Stimulated activated CD8-positive, alpha-beta memory T cell treated with anti-CD3 and anti-CD28 coated beads, Interleukin-7, amount 100 ng/mL, for 1 hour (primary cell): ENCODE results near the gene EDARADD.
"Not testable (repeated sequence)": the region's sequence is repeated elsewhere in the genome, so short reads cannot be mapped to it uniquely, and the experiment has no call there.

Source experiments
- DNase-seq, 2 donors: peaks; one replicate each; pipeline ENCODE4 v3.0.0-alpha.2; 2020; ENCODE audit warnings: low read depth in 2 of 2

The EDARADD gene

GRCh38 chr1:236393681-236394481 is at the start of gene EDARADD:
Gene EDARADD (plus strand): TSS chr1:236394286. CDS start chr1:236394445, 159 bp downstream.
- DNase-seq, result no peak

DNA sequence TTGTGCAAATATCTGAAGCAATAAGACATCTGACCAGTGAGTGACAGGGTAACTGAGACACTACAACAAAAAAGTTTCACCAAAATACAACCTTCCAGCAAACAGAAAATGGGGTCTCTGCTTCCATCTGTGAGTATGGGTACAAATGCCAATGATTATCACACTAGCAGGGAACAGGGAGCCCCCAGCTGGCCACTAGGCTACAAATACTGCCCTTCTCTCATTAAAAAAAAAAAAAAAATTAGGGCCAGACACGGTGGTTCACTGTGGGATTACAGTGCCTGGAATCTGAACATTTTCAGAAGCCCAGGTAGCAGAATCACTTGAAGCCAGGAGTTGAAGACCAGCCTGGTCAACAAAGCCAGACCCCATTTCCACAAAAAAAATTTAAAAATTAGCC is 48.4 kb upstream of the EDARADD start:
- DNase-seq, result no peak

DNA sequence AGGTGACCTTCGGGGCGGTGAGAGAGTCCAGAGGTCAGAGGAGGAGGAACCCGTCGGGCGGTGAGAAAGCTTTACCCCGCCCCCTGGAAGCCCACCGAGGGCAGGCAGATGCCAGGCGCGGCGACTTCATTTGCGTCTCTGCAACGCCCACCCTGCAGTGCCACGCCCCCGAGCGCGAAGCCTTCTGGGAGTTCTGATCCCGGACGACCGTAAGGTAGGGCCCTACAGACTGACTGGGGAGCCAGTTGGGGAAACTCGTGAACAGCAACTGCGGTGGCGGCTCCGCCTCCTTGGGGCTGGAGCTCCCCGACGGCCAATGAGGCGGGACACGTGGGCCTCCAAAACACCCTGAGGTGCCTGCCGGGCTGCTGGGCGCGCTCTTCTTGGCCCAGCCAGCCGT is 46.0 kb upstream of the EDARADD start:
- no peak for DNase-seq

- no peak for DNase-seq
These were observed 43.8 kb upstream of the EDARADD start for GRCh38 chr1:236350308-236350707.

DNA sequence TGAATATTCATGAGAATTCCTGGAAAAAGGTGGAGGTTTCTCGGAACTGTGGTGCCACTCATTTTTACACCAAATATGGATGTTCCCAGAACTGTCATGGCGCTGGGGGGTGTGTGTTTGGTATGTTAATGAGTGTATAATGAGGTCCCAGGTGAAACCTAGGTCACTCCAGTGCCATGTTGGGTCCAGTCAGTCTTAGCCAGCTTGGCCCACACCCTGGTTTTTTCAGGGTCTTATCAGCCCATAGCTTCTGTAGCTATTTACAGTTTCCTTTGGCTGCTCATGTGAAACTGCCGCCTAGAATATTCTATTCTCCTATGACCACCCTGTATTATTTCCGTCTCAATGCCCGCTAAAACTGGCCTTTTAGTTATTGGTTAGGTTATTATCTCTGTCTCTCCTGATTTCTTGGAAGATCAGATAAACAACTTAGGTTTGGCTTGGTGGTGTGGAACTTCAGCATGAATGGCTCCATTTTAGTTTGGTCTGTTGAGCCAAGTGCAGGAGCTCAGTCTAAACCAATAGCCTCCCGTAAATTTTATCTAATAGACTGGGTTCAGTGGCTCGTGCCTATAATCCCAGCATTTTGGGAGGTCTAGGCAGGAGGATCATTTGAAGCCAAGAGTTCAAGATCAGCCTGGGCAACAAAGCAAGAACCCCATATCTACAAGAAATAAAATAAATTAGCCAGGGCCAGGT is 42.1 kb upstream of the EDARADD start:
- no peak for DNase-seq

DNA sequence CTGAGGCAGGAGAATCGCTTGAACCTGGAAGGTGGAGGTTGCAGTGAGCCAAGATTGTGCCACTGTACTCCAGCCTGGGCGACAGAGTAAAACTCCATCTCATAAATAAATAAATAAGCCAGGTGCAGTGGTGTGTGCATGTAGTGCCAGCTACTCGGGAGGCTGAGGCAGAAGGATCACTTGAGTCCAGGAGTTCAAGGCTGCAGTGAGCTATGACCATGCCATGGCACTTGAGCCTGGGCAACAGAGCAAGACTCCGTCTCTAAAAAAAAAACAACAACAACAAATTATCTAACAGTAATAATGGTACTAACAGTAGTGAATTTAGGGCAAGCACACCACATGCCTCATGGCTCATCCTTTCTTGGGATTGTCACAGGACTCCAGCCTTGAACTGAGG is 41.3 kb upstream of the EDARADD start:
- not testable (repeated sequence) for DNase-seq

- DNase-seq, result no peak
These were observed 40.3 kb upstream of the EDARADD start for GRCh38 chr1:236353813-236354212.

DNA sequence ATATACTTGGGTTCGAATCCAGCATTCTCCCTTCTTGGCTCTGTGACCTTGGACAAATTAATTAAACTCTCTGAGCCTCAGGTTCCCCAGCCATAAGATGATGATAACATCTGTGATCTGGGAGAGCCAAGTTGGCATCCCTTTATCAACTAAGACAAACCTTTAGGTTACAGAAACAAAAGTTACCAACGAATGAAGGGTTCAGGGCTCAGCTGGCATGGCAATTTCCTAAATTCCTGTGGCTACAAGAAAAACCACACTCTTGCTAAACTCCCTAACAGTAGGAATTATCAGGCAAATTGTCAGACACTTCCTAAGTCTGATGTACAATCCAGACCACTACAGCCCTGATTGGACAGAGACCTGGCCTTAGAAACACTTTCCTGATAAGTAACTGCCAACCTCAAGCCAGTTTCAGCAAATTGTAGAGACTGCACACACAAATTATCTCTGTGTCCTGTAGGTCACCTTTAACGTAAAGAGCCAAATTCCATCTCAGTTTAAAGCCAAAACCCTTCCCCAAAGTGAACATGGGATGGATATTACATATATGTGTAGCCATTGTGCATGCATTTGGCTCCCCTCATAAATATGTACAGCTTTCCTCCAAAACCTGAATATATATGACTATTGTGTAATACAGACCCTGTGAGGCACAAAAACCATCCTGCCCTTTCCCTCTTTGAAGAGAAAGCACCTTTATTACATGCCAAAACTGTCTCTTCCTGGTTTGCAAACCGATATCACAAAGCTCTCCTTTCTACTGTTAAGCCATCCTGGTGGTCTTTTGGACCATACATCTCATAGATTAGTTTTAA is 39.5 kb upstream of the EDARADD start:
- DNase-seq, result no peak

DNA sequence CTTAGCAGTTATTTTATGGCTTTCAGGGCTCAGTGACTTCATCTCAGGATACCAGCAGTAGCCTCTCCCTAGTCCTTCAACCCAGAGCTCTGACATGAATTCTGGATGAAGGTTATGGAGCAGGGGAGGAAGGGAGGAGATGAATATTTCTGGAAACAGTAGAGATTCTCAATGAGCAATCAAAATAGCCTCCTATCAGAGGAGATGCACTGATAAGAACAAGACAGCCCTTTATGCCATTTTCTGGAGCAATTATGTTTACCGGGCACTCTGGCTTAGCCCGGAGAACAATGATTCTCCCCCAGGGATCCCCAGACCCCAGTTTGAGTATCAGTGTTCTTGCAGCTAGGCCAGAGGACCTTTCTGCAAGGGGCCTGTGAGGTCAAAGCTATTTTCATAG is 37.9 kb upstream of the EDARADD start:
- no peak for DNase-seq

DNA sequence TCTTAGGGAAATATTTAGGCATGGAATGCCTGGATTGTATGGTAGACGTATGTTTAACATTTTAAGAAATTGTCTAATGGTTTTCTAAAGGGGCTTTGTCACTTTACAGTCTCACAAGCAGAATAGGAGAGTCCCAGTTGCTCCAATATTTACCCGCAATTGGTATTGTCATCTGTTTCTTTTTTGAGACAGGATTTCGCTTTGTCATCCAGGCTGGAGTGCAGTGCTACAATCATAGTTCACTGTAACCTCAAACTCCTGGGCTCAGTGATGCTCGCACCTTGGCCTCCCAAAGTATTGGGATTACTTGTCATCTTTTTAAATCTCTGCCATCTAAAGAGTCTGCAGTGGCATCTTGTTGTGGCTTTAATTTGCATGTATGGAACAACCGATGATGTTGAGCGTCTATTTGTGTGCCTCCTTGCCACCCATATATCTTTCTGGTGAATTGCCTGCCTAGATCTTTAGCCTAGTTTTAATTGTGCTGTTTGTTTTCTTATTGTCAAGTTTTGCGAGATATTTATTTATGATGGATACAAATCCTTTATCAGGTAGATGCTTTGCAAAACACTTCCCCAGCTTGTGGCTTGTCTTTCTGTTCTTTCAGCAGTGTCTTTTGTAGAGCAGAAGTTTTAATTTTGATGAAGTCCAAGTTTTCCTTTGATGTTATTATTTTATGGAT is 32.0 kb upstream of the EDARADD start:
- DNase-seq, result no peak

- no peak for DNase-seq
These were observed 30.8 kb upstream of the EDARADD start for GRCh38 chr1:236363237-236363636.

GRCh38 chr1:236365999-236366570 is 28.0 kb upstream of the EDARADD start:
- DNase-seq, result no peak

DNA sequence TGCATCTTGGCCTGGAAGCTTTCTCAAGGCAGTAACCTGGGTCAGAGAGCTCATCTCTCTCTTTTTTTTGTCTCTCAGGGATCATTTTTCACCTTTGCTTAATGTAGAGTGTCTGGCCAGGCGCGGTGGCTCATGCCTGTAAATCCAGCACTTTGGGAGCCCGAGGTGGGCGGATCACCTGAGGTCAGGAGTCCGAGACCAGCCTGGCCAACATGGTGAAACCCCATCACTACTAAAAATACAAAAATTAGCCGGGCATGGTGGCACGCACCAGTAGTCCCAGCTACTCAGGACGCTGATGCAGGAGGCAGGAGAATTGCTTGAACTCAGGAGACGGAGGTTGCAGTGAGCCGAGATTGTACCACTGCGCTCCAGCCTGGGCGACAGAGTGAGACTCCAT is 27.4 kb upstream of the EDARADD start:
- not testable (repeated sequence) for DNase-seq

- no peak for DNase-seq
These were observed 23.7 kb upstream of the EDARADD start for GRCh38 chr1:236370420-236370819.

DNA sequence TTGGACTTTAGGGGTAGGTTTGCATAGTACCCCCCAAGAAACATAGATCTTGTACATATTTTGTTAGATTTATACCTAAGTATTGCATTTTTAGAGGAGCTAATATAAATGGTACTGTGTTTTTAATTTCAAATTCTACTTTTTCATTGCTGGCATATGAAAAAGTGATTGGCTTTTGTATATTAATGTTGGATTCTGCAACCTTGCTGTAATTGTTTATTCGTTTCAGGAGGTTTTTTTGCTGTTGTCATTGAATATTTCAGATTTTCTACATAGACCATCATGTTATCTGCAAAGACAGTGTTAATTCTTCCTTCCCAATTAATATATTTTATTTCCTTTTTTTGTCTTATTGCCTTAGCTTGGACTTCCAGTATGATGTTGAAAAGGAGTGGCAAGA is 23.0 kb upstream of the EDARADD start:
- DNase-seq, result no peak

DNA sequence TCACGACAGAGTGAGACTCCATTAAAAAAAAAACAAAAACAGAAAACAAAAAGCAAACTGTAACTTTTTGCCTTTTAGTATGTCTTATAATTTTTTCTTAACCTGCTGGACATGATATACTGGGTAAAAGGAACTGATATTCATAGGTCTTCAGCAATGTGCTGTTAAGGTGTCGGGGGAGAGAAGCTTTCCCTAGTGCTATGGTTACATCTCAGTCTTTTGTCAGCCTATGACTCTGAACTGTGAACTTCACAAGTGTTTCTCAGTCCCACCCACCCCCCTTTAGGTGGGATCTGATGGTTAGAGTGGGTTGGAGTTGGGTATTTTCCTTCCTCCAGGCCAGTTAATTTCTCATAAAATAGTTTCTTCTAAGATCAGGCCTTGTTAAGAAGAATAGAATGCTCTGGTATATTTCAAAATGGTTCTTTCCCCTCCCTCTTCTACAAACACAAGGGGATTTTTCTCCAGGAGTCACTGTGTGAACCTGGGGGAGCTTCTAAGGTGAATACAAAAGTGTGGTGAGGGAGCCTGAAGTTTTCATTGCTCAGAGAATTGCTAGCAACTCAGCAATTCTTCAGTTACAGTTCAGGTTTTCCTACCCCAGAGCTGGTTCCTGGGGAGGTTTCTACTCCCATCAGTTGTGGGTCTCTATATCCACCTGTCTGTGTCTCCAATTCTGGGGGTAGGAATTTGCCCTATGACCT is 16.1 kb upstream of the EDARADD start:
- no peak for DNase-seq

GRCh38 chr1:236381565-236382158 is 12.4 kb upstream of the EDARADD start:
- DNase-seq, result no peak

- no peak for DNase-seq
These were observed 5.8 kb upstream of the EDARADD start for GRCh38 chr1:236388332-236388731.

- no peak for DNase-seq
These were observed 4.8 kb upstream of the EDARADD start for GRCh38 chr1:236389253-236389652.

GRCh38 chr1:236391008-236391407 is 3.1 kb upstream of the EDARADD start:
- no peak for DNase-seq
